HEK293 (cell line): ENCODE data around the gene GNPTAB.

ENCODE experiments used
- REPIN1 ChIP-seq: fragments of 450-650 bp; formaldehyde crosslinking; IDR thresholded peaks from 2 replicates; pipeline ENCODE4 v1.5.1; 2017; ENCODE audit warnings: missing biosample characterization, missing genetic modification characterization, low read depth
- ZNF416 ChIP-seq: fragments of 450-650 bp; formaldehyde crosslinking; IDR thresholded peaks from 2 replicates; pipeline ENCODE4 v1.5.1; 2016; ENCODE audit warnings: missing biosample characterization, missing genetic modification characterization
- ZNF76 ChIP-seq: fragments of 450-650 bp; formaldehyde crosslinking; IDR thresholded peaks from 2 replicates; pipeline ENCODE4; 2016; ENCODE audit warnings: low read depth, missing biosample characterization, missing genetic modification characterization, borderline replicate concordance
- TF ChIP-seq, protein P1 (sequence below): fragments of 450-650 bp; formaldehyde crosslinking; IDR thresholded peaks from 2 replicates; pipeline ENCODE4 v1.5.1; 2016; ENCODE audit warnings: missing biosample characterization, missing genetic modification characterization
- TF ChIP-seq, protein P2 (sequence below): fragments of 450-650 bp; formaldehyde crosslinking; IDR thresholded peaks from 2 replicates; pipeline ENCODE4 v1.5.1; 2016; ENCODE audit warnings: missing biosample characterization, missing genetic modification characterization, low read depth
- TF ChIP-seq, protein P3 (sequence below): fragments of 450-650 bp; formaldehyde crosslinking; IDR thresholded peaks from 2 replicates; pipeline ENCODE4 v1.5.1; 2016; ENCODE audit warnings: missing biosample characterization, missing genetic modification characterization
- TF ChIP-seq, protein P4 (sequence below): fragments of 450-650 bp; formaldehyde crosslinking; IDR thresholded peaks from 2 replicates; pipeline ENCODE4 v1.5.1; 2017; ENCODE audit warnings: missing biosample characterization, missing genetic modification characterization

DNA sequence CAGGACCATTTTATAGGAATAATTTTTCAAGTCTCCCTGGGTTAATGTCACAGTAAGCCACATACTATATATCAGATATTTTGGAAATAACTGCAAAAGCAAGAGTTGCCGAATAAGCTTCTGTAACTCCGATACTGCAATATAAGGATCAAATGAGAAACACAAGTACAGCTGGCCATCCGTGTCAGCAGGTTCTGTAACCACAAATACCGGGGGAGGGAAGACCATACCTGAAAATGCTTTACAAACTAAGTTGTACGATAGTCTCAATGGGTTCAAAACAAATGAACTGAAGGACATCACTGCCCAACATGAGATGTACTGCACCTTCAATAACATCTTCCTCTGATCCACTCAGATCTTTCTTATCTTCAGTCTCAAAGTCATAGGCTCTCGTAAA lies 93.3 kb downstream of the GNPTAB start:
- TF ChIP-seq, protein P1, sequence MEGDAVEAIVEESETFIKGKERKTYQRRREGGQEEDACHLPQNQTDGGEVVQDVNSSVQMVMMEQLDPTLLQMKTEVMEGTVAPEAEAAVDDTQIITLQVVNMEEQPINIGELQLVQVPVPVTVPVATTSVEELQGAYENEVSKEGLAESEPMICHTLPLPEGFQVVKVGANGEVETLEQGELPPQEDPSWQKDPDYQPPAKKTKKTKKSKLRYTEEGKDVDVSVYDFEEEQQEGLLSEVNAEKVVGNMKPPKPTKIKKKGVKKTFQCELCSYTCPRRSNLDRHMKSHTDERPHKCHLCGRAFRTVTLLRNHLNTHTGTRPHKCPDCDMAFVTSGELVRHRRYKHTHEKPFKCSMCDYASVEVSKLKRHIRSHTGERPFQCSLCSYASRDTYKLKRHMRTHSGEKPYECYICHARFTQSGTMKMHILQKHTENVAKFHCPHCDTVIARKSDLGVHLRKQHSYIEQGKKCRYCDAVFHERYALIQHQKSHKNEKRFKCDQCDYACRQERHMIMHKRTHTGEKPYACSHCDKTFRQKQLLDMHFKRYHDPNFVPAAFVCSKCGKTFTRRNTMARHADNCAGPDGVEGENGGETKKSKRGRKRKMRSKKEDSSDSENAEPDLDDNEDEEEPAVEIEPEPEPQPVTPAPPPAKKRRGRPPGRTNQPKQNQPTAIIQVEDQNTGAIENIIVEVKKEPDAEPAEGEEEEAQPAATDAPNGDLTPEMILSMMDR, result no peak
- TF ChIP-seq ZNF76, result no peak
- TF ChIP-seq REPIN1 (tag by site-specific recombination), result no peak
- no peak for TF ChIP-seq ZNF416 (tag by site-specific recombination)
- TF ChIP-seq, protein P2, sequence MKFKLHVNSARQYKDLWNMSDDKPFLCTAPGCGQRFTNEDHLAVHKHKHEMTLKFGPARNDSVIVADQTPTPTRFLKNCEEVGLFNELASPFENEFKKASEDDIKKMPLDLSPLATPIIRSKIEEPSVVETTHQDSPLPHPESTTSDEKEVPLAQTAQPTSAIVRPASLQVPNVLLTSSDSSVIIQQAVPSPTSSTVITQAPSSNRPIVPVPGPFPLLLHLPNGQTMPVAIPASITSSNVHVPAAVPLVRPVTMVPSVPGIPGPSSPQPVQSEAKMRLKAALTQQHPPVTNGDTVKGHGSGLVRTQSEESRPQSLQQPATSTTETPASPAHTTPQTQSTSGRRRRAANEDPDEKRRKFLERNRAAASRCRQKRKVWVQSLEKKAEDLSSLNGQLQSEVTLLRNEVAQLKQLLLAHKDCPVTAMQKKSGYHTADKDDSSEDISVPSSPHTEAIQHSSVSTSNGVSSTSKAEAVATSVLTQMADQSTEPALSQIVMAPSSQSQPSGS, result no peak
- TF ChIP-seq, protein P3, sequence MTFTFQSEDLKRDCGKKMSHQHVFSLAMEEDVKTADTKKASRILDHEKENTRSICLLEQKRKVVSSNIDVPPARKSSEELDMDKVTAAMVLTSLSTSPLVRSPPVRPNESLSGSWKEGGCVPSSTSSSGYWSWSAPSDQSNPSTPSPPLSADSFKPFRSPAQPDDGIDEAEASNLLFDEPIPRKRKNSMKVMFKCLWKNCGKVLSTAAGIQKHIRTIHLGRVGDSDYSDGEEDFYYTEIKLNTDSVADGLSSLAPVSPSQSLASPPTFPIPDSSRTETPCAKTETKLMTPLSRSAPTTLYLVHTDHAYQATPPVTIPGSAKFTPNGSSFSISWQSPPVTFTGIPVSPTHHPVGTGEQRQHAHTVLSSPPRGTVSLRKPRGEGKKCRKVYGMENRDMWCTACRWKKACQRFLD, result no peak
- TF ChIP-seq, protein P4, sequence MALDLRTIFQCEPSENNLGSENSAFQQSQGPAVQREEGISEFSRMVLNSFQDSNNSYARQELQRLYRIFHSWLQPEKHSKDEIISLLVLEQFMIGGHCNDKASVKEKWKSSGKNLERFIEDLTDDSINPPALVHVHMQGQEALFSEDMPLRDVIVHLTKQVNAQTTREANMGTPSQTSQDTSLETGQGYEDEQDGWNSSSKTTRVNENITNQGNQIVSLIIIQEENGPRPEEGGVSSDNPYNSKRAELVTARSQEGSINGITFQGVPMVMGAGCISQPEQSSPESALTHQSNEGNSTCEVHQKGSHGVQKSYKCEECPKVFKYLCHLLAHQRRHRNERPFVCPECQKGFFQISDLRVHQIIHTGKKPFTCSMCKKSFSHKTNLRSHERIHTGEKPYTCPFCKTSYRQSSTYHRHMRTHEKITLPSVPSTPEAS (tag by site-specific recombination), result no peak
